CD4-positive, alpha-beta memory T cell (primary cell): ENCODE measurements around the gene IER5. TPM values are rescaled to one million over a fixed set of nuclear protein-coding genes. Genes with fewer than 3 reads are reported as not detected.

Experiments used
- CTCF ChIA-PET: fragments of 350-600 bp; sonication (Branson Sonifier 250); formaldehyde crosslinking; loops from one replicate; lab custom pipeline; 2021; ENCODE audit warnings: inconsistent platforms; ENCODE audit not compliant: partially characterized antibody; lab: Charles Lee
- POLR2A ChIA-PET: fragments of 350-600 bp; sonication (Branson Sonifier 250); formaldehyde crosslinking; loops from one replicate; lab custom pipeline; 2021; ENCODE audit not compliant: partially characterized antibody; lab: Charles Lee
- DNase-seq, 5 donors: peaks; one replicate each; pipeline versions ENCODE4 v3.0.0 to v3.0.0-alpha.2; 2020 to 2022; ENCODE audit warnings: mixed read lengths in 1 of 5
- H3K27ac ChIP-seq: one replicate; pipeline ENCODE4 v1.7.0; 2013; ENCODE audit warnings: low read depth, low read length
- H3K27me3 ChIP-seq: 2 replicates; pipeline ENCODE4 v1.7.0; 2013; ENCODE audit warnings: mild to moderate bottlenecking, low read length, moderate library complexity; ENCODE audit not compliant: insufficient read depth
- H3K36me3 ChIP-seq: 2 replicates; pipeline ENCODE4 v1.7.0; 2013; ENCODE audit warnings: mild to moderate bottlenecking, low read length, moderate library complexity; ENCODE audit not compliant: insufficient read depth
- H3K4me1 ChIP-seq: 2 replicates; pipeline ENCODE4 v1.7.0; 2013; ENCODE audit warnings: mild to moderate bottlenecking, low read length, moderate library complexity; ENCODE audit not compliant: insufficient read depth
- H3K4me3 ChIP-seq, 2 donors: one replicate each; pipeline ENCODE4 v1.7.0; 2013; ENCODE audit warnings: low read length in 2 of 2, mild to moderate bottlenecking in 1 of 2
- H3K9me3 ChIP-seq, 2 donors: one replicate each; pipeline ENCODE4 v1.7.0; 2013; ENCODE audit warnings: low read length in 2 of 2, control low read depth in 1 of 2; ENCODE audit not compliant: control insufficient read depth in 1 of 2
- H3K27ac Mint-ChIP-seq, 7 donors: one replicate each; pipeline ENCODE4 v1.8.0; 2020 to 2021; ENCODE audit warnings: mixed read lengths in 7 of 7, mild to moderate bottlenecking in 6 of 7, inconsistent platforms in 3 of 7, moderate library complexity in 3 of 7
- H3K27me3 Mint-ChIP-seq, 2 donors: one replicate each; pipeline ENCODE4 v1.8.0; 2020 to 2021; ENCODE audit warnings: mixed read lengths in 2 of 2
- H3K36me3 Mint-ChIP-seq, 2 donors: one replicate each; pipeline ENCODE4 v1.8.0; 2020 to 2021; ENCODE audit warnings: mixed read lengths in 2 of 2, inconsistent platforms in 1 of 2, mild to moderate bottlenecking in 1 of 2
- H3K4me1 Mint-ChIP-seq, 4 donors: one replicate each; pipeline ENCODE4 v1.8.0; 2020 to 2021; ENCODE audit warnings: mixed read lengths in 4 of 4, mild to moderate bottlenecking in 1 of 4
- H3K4me3 Mint-ChIP-seq, 8 donors: one replicate each; pipeline ENCODE4 v1.8.0; 2020 to 2021; ENCODE audit warnings: mixed read lengths in 8 of 8, mild to moderate bottlenecking in 7 of 8, moderate library complexity in 6 of 8, inconsistent platforms in 3 of 8
- H3K9me3 Mint-ChIP-seq, 8 donors: one replicate each; pipeline ENCODE4 v1.8.0; 2020 to 2021; ENCODE audit warnings: mixed read lengths in 8 of 8, mild to moderate bottlenecking in 5 of 8, inconsistent platforms in 3 of 8, moderate library complexity in 1 of 8
- intact Hi-C: fragments of 100-400 bp; cut with micrococcal nuclease; formaldehyde crosslinking; loops from one replicate; pipeline ENCODE4 v1.15.1; 2023
- polyA plus RNA-seq, 2 donors: library from polyadenylated mRNA; unstranded; fragments of 300-500 nt; fragmentation: Illumina TruSeq; gene quantifications; one replicate each; pipeline ENCODE4 v1.2.3, GENCODE V29; 2021
- total RNA-seq, 2 experiments: library from RNA; stranded (reverse); gene quantifications; one replicate each; pipeline ENCODE4 v1.2.3, GENCODE V29; 2021

Gene IER5
- total and polyA plus RNA-seq, 4 experiments from 2014 or later = 11.0 to 29.3 (median 23.5) TPM

- Mint-ChIP-seq H3K9me3 (no peaks in the 10 kb centered on the region), H3K4me3 (no peak overlapping the region), H3K27me3 (no peaks in the 10 kb centered on the region), H3K27ac (peak overlapping the region in 1 of 7 donors; percentile 13), H3K36me3 (no peaks in the 10 kb centered on the region), H3K4me1 (no peaks in the 10 kb centered on the region)
- ChIA-PET CTCF (no interaction called here), POLR2A (interaction anchor here (0.9 to 1.3 kb wide), 2 partner anchors 18 to 33 kb away, joined by 3 to 4 read pairs; no protein-coding TSS in a partner anchor)
- no peak overlapping the region for H3K4me3 ChIP-seq
- DNase-seq = no peak
- no peaks in the 10 kb centered on the region for H3K27me3 ChIP-seq
- intact Hi-C loops = no loop called here
- H3K4me1 ChIP-seq = no peaks in the 10 kb centered on the region
- H3K36me3 ChIP-seq = no peaks in the 10 kb centered on the region
- H3K9me3 ChIP-seq = no peaks in the 10 kb centered on the region
- H3K27ac ChIP-seq = no peak overlapping the region
Measured at GRCh38 chr1:181123173-181123572, 34.7 kb downstream of the IER5 start.

DNA sequence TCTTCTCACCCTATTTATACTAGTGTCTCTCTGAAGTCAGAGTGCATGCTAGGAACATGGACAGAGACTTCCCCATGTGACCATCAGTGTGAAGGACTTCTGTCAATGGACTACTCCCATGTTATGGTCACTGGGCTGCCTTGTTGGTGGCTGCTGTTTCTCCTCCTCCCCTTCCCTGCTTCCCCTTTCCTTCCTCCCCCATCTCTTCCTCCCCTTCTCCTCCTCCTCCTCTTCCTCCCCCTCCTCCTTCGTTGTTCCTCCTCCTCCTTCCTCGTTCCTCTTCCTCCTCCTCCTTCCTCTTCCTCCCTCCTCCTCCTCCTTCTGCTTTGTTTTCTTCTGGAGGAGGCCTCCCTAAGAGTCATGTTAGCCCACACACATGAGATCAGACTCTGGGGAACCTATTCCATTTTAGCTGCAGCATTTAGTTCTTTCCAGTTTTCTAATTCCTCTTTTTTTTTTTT, 35.8 kb downstream of the IER5 start:
- Mint-ChIP-seq H3K27me3 (peaks cover 0 to 2% of the 10 kb centered on the region in 2 donors), H3K9me3 (no peaks in the 10 kb centered on the region), H3K36me3 (no peaks in the 10 kb centered on the region), H3K4me1 (no peaks in the 10 kb centered on the region), H3K4me3 (no peak overlapping the region), H3K27ac (no peak overlapping the region)
- no peak for DNase-seq
- intact Hi-C loops = no loop called here
- no peaks in the 10 kb centered on the region for H3K9me3 ChIP-seq
- no peaks in the 10 kb centered on the region for H3K36me3 ChIP-seq
- ChIA-PET CTCF (no interaction called here), POLR2A (no interaction called here)
- H3K27me3 ChIP-seq = no peaks in the 10 kb centered on the region
- H3K4me3 ChIP-seq = no peak overlapping the region
- H3K27ac ChIP-seq = no peak overlapping the region
- H3K4me1 ChIP-seq = no peaks in the 10 kb centered on the region

GRCh38 chr1:181126289-181126688, 37.8 kb downstream of the IER5 start:
- Mint-ChIP-seq H3K4me1 (no peaks in the 10 kb centered on the region), H3K4me3 (no peak overlapping the region)
- POLR2A ChIA-PET = interaction anchor here (3.3 kb wide), 1 partner anchor 37 kb away, joined by 13 read pairs; the partner anchor contains the start of gene IER5

GRCh38 chr1:181126871-181127587, 38.5 kb downstream of the IER5 start:
- no peaks in the 10 kb centered on the region for H3K4me1 ChIP-seq
- Mint-ChIP-seq H3K27me3 (peaks cover 0 to 2% of the 10 kb centered on the region in 2 donors), H3K9me3 (no peaks in the 10 kb centered on the region), H3K27ac (no peak overlapping the region), H3K4me1 (no peaks in the 10 kb centered on the region), H3K4me3 (no peak overlapping the region), H3K36me3 (no peaks in the 10 kb centered on the region)
- H3K27me3 ChIP-seq = no peaks in the 10 kb centered on the region
- no peak for DNase-seq
- H3K27ac ChIP-seq = no peak overlapping the region
- CTCF ChIA-PET = interaction anchor here (1.2 to 1.8 kb wide), 3 partner anchors 15 to 37 kb away, joined by 3 to 14 read pairs (median 6); no protein-coding TSS in a partner anchor
- H3K4me3 ChIP-seq = no peak overlapping the region
- POLR2A ChIA-PET = interaction anchor here (1.0 to 3.3 kb wide), 2 partner anchors 22 to 38 kb away, joined by 3 to 13 read pairs; partner anchors contain the start of gene IER5
- no peaks in the 10 kb centered on the region for H3K36me3 ChIP-seq
- H3K9me3 ChIP-seq = no peaks in the 10 kb centered on the region
- intact Hi-C loops = no loop called here

More at GRCh38 chr1:181126289-181126688, 37.8 kb downstream of the IER5 start:
- Histone ChIP-seq H3K9me3 (no peaks in the 10 kb centered on the region), H3K36me3 (no peaks in the 10 kb centered on the region), H3K4me1 (no peaks in the 10 kb centered on the region), H3K27me3 (no peaks in the 10 kb centered on the region), H3K4me3 (no peak overlapping the region), H3K27ac (no peak overlapping the region)
- CTCF ChIA-PET = no interaction called here
- intact Hi-C loops = no loop called here
- Mint-ChIP-seq H3K9me3 (no peaks in the 10 kb centered on the region), H3K27me3 (peaks cover 0 to 2% of the 10 kb centered on the region in 2 donors), H3K36me3 (no peaks in the 10 kb centered on the region), H3K27ac (no peak overlapping the region)
- DNase-seq = no peak

GRCh38 chr1:181127898-181128453, 39.5 kb downstream of the IER5 start:
- Mint-ChIP-seq H3K9me3 (no peaks in the 10 kb centered on the region), H3K36me3 (no peaks in the 10 kb centered on the region)

DNA sequence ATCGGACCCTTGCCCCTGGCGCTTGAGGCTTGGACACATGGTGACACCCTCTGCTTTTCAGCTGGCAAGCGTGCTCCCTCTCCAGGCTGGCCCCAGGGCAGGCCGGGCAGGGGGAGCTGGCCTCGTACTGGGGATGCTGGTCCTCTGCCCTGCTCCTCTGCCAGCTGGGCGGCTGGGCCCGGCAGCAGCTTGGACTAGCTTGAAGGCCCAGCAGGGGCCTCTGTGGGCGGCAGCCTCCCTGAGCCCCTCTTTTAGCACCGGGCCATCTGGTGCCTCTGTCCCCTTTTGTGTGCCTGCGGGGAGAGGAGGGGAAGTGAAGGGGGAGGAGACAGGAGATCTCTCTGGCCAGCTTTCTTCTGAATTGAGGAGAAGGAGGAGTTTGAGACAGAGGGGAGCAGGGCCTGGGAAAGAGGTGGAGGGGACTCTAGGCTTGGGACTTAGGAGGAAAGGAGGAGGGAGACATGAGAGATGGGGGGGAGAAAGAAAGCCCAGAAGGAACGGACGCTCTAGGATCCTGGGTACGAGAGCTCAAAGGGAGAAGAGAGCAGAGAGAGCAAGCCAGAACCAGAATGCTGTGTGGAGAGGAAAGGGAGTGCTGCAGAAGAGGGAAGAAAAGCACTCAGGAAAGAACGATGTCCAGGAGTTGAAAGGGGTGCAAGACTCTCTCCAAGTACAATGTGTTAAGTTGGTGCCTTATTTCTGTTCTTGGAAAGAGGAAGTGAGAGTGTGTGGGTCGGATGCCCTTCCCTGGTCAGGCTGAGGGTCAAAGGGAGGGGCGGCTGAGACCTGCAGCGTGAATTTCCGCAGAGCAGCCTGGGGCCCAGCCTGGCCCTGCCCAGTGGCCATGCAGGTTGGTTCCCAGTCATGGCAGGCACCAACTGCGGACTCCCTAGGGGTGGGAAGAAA, 40.3 kb downstream of the IER5 start:
- peaks cover 2% of the 10 kb centered on the region for H3K4me1 ChIP-seq
- no peaks in the 10 kb centered on the region for H3K9me3 ChIP-seq
- no peaks in the 10 kb centered on the region for H3K27me3 ChIP-seq
- H3K4me3 ChIP-seq = no peak overlapping the region
- no peak overlapping the region for H3K27ac ChIP-seq
- intact Hi-C loops = no loop called here
- Mint-ChIP-seq H3K9me3 (no peaks in the 10 kb centered on the region), H3K27ac (no peak overlapping the region), H3K36me3 (no peaks in the 10 kb centered on the region), H3K4me1 (peaks cover 0 to 6% (median 3%) of the 10 kb centered on the region in 4 donors), H3K4me3 (no peak overlapping the region), H3K27me3 (peaks cover 0 to 2% of the 10 kb centered on the region in 2 donors)
- DNase-seq = no peak
- no peaks in the 10 kb centered on the region for H3K36me3 ChIP-seq
- POLR2A ChIA-PET = interaction anchor here (0.7 to 3.3 kb wide), 2 partner anchors 23 to 40 kb away, joined by 3 to 13 read pairs; partner anchors contain the start of gene IER5
- CTCF ChIA-PET = interaction anchor here (0.8 to 1.8 kb wide), 3 partner anchors 13 to 89 kb away, joined by 3 to 14 read pairs (median 3); no protein-coding TSS in a partner anchor

More at GRCh38 chr1:181127898-181128453, 39.5 kb downstream of the IER5 start:
- Histone ChIP-seq H3K27ac (no peak overlapping the region), H3K9me3 (no peaks in the 10 kb centered on the region), H3K4me3 (no peak overlapping the region), H3K36me3 (no peaks in the 10 kb centered on the region), H3K27me3 (no peaks in the 10 kb centered on the region), H3K4me1 (no peaks in the 10 kb centered on the region)
- Mint-ChIP-seq H3K4me1 (no peaks in the 10 kb centered on the region), H3K27ac (no peak overlapping the region), H3K4me3 (no peak overlapping the region), H3K27me3 (peaks cover 0 to 2% of the 10 kb centered on the region in 2 donors)
- CTCF ChIA-PET = interaction anchor here (0.8 to 1.8 kb wide), 4 partner anchors 14 to 88 kb away, joined by 3 to 14 read pairs (median 4); no protein-coding TSS in a partner anchor
- no peak for DNase-seq
- POLR2A ChIA-PET = interaction anchor here (0.7 to 3.3 kb wide), 3 partner anchors 22 to 39 kb away, joined by 3 to 13 read pairs (median 3); partner anchors contain the start of gene IER5
- intact Hi-C loops = no loop called here
